Progenitor cell of endocrine pancreas (in vitro differentiated cells): ENCODE measurements around the gene AMTN. TPM values are rescaled to one million over a fixed set of nuclear protein-coding genes. Genes with fewer than 3 reads are reported as not detected.

ENCODE experiments used
- DNase-seq: peaks from one replicate; pipeline ENCODE4 v3.0.0; 2021; ENCODE audit warnings: low spot score; ENCODE audit not compliant: unreplicated experiment
- H3K27ac Mint-ChIP-seq: 2 replicates; pipeline ENCODE4 v1.8.0; 2021; ENCODE audit warnings: mild to moderate bottlenecking, moderate library complexity, mixed read lengths
- H3K27me3 Mint-ChIP-seq: 2 replicates; pipeline ENCODE4 v1.8.0; 2021; ENCODE audit warnings: mixed read lengths
- H3K36me3 Mint-ChIP-seq: 2 replicates; pipeline ENCODE4 v1.8.0; 2022; ENCODE audit warnings: mixed read lengths; ENCODE audit not compliant: insufficient read depth
- H3K4me1 Mint-ChIP-seq: 2 replicates; pipeline ENCODE4 v1.8.0; 2021; ENCODE audit warnings: low read depth, mixed read lengths
- H3K4me3 Mint-ChIP-seq: 2 replicates; pipeline ENCODE4 v1.8.0; 2021; ENCODE audit warnings: low read depth, mild to moderate bottlenecking, moderate library complexity, mixed read lengths
- H3K9me3 Mint-ChIP-seq: 2 replicates; pipeline ENCODE4 v1.8.0; 2021; ENCODE audit warnings: low read depth, mixed read lengths
- total RNA-seq: library from RNA; stranded (reverse); gene quantifications from 2 replicates; pipeline ENCODE4 v1.2.1, GENCODE V29; 2021
- TF ChIP-seq, protein P1 (sequence below): fragments of 200-600 bp; sonication (generic); IDR thresholded peaks from one replicate; pipeline ENCODE4 v1.5.0; 2021; ENCODE audit warnings: antibody characterized with exemption, mild to moderate bottlenecking; ENCODE audit not compliant: unreplicated experiment

Gene AMTN
- total RNA-seq, 1 donor from 2014 or later, result not detected

DNA sequence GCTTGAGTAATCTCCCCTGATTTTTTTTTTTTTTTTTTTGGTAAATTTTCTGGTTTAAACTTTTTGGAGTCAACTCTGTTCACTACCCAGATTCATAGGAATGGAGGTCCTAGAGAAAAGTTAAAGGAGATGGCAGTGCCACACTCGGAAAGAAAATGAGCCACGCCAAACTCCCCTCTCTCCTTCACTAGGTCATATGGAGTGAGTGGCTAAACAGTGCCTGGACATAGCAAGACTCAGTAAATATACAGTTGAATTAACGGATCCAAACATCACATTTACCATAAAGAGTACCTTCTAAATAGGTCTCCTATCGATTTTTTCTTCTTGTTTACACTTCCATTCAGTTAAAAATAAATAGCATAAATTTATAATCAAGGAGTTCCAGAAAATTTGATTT lies 13.6 kb upstream of the AMTN start:
- Mint-ChIP-seq H3K4me3 (no peak overlapping the region), H3K27ac (no peak overlapping the region), H3K9me3 (peaks cover 4% of the 10 kb centered on the region), H3K27me3 (no peaks in the 10 kb centered on the region), H3K4me1 (no peaks in the 10 kb centered on the region), H3K36me3 (no peaks in the 10 kb centered on the region)
- no peak for DNase-seq
- TF ChIP-seq, protein P1, sequence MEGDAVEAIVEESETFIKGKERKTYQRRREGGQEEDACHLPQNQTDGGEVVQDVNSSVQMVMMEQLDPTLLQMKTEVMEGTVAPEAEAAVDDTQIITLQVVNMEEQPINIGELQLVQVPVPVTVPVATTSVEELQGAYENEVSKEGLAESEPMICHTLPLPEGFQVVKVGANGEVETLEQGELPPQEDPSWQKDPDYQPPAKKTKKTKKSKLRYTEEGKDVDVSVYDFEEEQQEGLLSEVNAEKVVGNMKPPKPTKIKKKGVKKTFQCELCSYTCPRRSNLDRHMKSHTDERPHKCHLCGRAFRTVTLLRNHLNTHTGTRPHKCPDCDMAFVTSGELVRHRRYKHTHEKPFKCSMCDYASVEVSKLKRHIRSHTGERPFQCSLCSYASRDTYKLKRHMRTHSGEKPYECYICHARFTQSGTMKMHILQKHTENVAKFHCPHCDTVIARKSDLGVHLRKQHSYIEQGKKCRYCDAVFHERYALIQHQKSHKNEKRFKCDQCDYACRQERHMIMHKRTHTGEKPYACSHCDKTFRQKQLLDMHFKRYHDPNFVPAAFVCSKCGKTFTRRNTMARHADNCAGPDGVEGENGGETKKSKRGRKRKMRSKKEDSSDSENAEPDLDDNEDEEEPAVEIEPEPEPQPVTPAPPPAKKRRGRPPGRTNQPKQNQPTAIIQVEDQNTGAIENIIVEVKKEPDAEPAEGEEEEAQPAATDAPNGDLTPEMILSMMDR, result no peak

DNA sequence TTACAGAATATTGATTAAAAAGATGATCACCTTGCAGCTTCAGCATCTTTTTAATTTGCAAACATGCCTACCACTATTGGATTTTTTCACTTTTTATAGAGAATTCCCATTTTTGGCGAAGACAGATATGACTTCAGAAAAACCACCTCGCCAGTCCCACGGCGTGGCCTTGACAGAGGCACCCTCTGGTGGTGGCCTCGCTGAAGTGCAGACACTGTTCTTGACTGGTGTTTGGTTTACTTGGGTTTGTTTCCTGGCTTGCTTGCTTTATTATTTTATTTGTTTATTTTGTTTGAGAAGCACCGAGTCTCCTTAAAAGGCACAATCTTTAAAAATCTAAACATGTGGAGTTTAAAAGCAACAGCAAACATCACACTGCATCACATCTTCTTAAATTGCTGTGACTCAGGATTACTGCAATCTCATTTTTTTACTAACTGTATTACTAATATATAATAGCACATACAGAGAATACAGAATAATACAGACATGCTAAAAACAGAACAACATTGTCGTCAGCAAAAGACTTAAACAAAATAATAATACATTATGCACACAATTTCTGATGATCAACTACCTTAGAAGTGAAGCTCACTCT lies 13.1 kb upstream of the AMTN start:
- Mint-ChIP-seq H3K4me3 (no peak overlapping the region), H3K27me3 (no peaks in the 10 kb centered on the region), H3K4me1 (no peaks in the 10 kb centered on the region), H3K27ac (no peak overlapping the region), H3K9me3 (no peaks in the 10 kb centered on the region), H3K36me3 (no peaks in the 10 kb centered on the region)
- TF ChIP-seq, protein P1, result peak; percentile 99
- DNase-seq, result peak; percentile 62

DNA sequence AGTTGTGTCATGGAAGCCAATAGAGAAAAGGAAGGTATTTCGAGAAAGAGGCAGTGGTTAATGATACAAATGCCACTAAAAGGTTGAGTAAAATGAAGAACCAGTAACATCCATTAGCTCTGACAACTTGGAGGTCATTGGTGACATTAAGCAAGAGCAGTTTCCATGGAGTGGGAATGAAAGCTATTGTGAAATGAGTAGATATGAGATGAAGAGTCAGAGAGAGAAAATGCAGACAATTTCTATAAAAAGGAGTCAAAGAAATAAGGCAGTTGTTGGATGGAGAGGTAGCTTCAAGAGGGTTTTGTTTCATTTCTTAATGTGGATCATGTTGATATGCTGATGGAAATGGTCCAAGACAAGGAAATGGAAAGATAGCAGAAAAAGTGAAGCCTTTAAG lies 9.6 kb upstream of the AMTN start:
- no peak overlapping the region for H3K4me3 Mint-ChIP-seq
- H3K4me1 Mint-ChIP-seq, result no peaks in the 10 kb centered on the region
- TF ChIP-seq, protein P1, result no peak
- no peaks in the 10 kb centered on the region for H3K9me3 Mint-ChIP-seq
- H3K27ac Mint-ChIP-seq, result no peak overlapping the region
- H3K36me3 Mint-ChIP-seq, result no peaks in the 10 kb centered on the region
- DNase-seq, result no peak
- H3K27me3 Mint-ChIP-seq, result peaks cover 2% of the 10 kb centered on the region

DNA sequence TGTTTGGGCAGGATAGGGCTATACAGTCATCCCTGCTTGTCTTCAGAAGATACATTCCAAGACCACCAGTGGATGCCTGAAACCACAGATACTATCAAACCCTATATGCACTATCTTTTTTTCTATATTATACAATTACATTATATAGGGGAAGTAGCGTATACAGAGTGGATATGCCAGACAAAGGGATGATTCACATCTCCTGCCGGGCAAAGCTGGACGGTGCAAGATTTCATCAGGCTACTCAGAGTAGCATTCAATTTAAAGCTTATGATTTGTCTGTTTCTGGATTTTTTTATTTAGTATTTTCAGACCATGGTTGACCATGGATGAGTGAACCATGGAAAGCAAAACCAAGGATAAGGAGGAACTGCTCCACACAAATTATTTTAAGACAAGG lies 7.0 kb upstream of the AMTN start:
- TF ChIP-seq, protein P1, result no peak
- no peaks in the 10 kb centered on the region for H3K36me3 Mint-ChIP-seq
- H3K4me3 Mint-ChIP-seq, result no peak overlapping the region
- no peaks in the 10 kb centered on the region for H3K9me3 Mint-ChIP-seq
- no peaks in the 10 kb centered on the region for H3K4me1 Mint-ChIP-seq
- no peak overlapping the region for H3K27ac Mint-ChIP-seq
- peaks cover 2% of the 10 kb centered on the region for H3K27me3 Mint-ChIP-seq
- DNase-seq, result no peak

DNA sequence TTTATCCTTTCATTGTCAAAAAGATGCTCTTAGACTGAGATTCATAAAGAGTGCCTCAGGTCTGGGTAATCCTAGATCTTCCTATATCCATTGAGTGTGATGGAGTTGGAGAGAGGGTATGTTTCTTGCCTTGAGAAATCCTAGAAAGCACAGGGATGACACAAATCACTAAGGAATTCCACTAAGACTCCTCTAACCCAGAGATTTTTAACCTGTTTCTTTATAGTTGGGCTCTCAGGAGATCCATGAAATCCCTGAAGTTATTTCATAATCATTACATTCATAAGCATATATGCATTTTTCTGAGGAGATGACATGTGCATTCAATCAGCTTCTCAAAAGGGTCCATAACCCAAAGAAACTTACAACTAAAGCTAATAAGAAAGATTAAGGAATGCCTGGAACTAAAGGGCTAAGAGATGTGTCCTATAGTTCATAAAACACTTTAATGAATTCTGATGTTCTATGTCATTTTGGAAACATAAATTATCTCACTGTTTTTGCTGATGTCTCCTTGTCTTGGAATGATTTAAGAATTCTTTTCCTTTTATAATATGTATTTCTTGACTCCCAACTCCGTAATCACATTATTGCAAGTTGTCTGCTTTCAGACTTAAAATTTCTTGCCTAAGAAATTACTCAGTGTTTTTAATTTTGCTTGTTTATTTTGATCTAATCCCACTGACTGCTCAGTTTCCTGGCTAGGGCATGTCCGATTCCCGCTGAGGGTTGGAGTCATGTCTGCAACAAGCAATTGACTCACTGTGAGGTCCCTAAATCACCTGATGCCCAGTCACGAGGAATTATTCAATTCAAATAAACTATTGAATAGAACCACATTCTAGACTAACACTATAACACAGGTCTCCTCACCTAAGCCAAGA lies 2.8 kb upstream of the AMTN start:
- Mint-ChIP-seq H3K4me3 (no peak overlapping the region), H3K4me1 (no peaks in the 10 kb centered on the region), H3K9me3 (peaks cover 2% of the 10 kb centered on the region), H3K27ac (no peak overlapping the region), H3K36me3 (no peaks in the 10 kb centered on the region), H3K27me3 (peaks cover 2% of the 10 kb centered on the region)
- TF ChIP-seq, protein P1, result no peak
- no peak for DNase-seq
